H9 (cell line): ENCODE measurements around the gene CDC25C. TPM values are rescaled to one million over a fixed set of nuclear protein-coding genes. Genes with fewer than 3 reads are reported as not detected.

ENCODE experiments used
- DNase-seq: peaks from one replicate; pipeline ENCODE4 v3.0.0-alpha.2; 2017
- H2AFZ ChIP-seq: one replicate; pipeline ENCODE4 v1.6.1; 2013; ENCODE audit warnings: mild to moderate bottlenecking, low read length, control low read depth, moderate library complexity
- H2AK5ac ChIP-seq: 2 replicates; pipeline ENCODE4 v1.6.1; 2013; ENCODE audit warnings: low read length, control low read depth, mixed read lengths; ENCODE audit not compliant: insufficient read length
- H2BK120ac ChIP-seq: one replicate; pipeline ENCODE4 v1.6.1; 2013; ENCODE audit warnings: low read depth, mild to moderate bottlenecking, low read length, control low read depth, inconsistent platforms; ENCODE audit not compliant: poor library complexity, severe bottlenecking
- H2BK12ac ChIP-seq: 2 replicates; pipeline ENCODE4 v1.6.1; 2013; ENCODE audit warnings: low read length, control low read depth, mixed read lengths, low read depth; ENCODE audit not compliant: insufficient read length
- H2BK15ac ChIP-seq: 2 replicates; pipeline ENCODE4 v1.6.1; 2013; ENCODE audit warnings: low read depth, low read length, control low read depth
- H2BK20ac ChIP-seq: one replicate; pipeline ENCODE4 v1.6.1; 2013; ENCODE audit warnings: low read depth, mild to moderate bottlenecking, low read length, control low read depth, inconsistent platforms; ENCODE audit not compliant: poor library complexity, severe bottlenecking
- H2BK5ac ChIP-seq: 2 replicates; pipeline ENCODE4 v1.6.1; 2013; ENCODE audit warnings: low read length, control low read depth, mixed read lengths; ENCODE audit not compliant: insufficient read length
- H3K14ac ChIP-seq: 2 replicates; pipeline ENCODE4 v1.6.1; 2013; ENCODE audit warnings: low read length, control low read depth; ENCODE audit not compliant: insufficient read depth
- H3K18ac ChIP-seq: 2 replicates; pipeline ENCODE4 v1.6.1; 2013; ENCODE audit warnings: low read depth, mild to moderate bottlenecking, mixed read lengths, low read length, control low read depth; ENCODE audit not compliant: insufficient read length
- H3K23ac ChIP-seq: 2 replicates; pipeline ENCODE4 v1.6.1; 2013; ENCODE audit warnings: low read length, control low read depth, mixed read lengths, low read depth; ENCODE audit not compliant: insufficient read length
- H3K23me2 ChIP-seq: 2 replicates; pipeline ENCODE4 v1.6.1; 2013; ENCODE audit warnings: low read depth, mild to moderate bottlenecking, mixed read lengths, low read length, control low read depth; ENCODE audit not compliant: insufficient read length, poor library complexity, severe bottlenecking
- H3K27ac ChIP-seq: 2 replicates; pipeline ENCODE4 v1.5.1; 2013; ENCODE audit warnings: low read length, control low read depth, mixed read lengths, low read depth; ENCODE audit not compliant: insufficient read length
- H3K27me3 ChIP-seq: 2 replicates; pipeline ENCODE4 v1.6.1; 2013; ENCODE audit warnings: low read length, control low read depth, inconsistent platforms; ENCODE audit not compliant: insufficient read depth
- H3K4ac ChIP-seq: 2 replicates; pipeline ENCODE4 v1.6.1; 2013; ENCODE audit warnings: low read depth, mild to moderate bottlenecking, control low read depth, inconsistent platforms, low read length, moderate library complexity
- H3K4me1 ChIP-seq: 2 replicates; pipeline ENCODE4 v1.6.1; 2013; ENCODE audit warnings: low read length, control low read depth, inconsistent platforms; ENCODE audit not compliant: insufficient read depth
- H3K4me2 ChIP-seq: 2 replicates; pipeline ENCODE4 v1.6.1; 2013; ENCODE audit warnings: low read length, control low read depth, mixed read lengths; ENCODE audit not compliant: insufficient read length, insufficient read depth
- H3K56ac ChIP-seq: 2 replicates; pipeline ENCODE4 v1.6.1; 2013; ENCODE audit warnings: low read depth, mild to moderate bottlenecking, mixed read lengths, low read length, control low read depth; ENCODE audit not compliant: insufficient read length
- H3K79me1 ChIP-seq: 2 replicates; pipeline ENCODE4 v1.6.1; 2013; ENCODE audit warnings: low read depth, mild to moderate bottlenecking, moderate library complexity, low read length, control low read depth, inconsistent platforms; ENCODE audit not compliant: insufficient read depth, poor library complexity, severe bottlenecking
- H3K79me2 ChIP-seq: 2 replicates; pipeline ENCODE4 v1.6.1; 2013; ENCODE audit warnings: low read length, control low read depth, inconsistent platforms; ENCODE audit not compliant: insufficient read depth
- H3K9ac ChIP-seq: 2 replicates; pipeline ENCODE4 v1.6.1; 2013; ENCODE audit warnings: low read length, control low read depth, mixed read lengths; ENCODE audit not compliant: insufficient read length; ENCODE audit errors: extremely low read depth
- H3K9me3 ChIP-seq: one replicate; pipeline ENCODE4 v1.6.1; 2013; ENCODE audit warnings: low read depth, low read length, inconsistent platforms; ENCODE audit not compliant: control insufficient read depth
- H3T11ph ChIP-seq: one replicate; pipeline ENCODE4 v1.6.1; 2013; ENCODE audit warnings: mild to moderate bottlenecking, low read length, control low read depth, inconsistent platforms
- H4K20me1 ChIP-seq: one replicate; pipeline ENCODE4 v1.6.1; 2013; ENCODE audit not compliant: control insufficient read depth, insufficient read length, insufficient read depth
- H4K5ac ChIP-seq: 2 replicates; pipeline ENCODE4 v1.6.1; 2013; ENCODE audit warnings: low read depth, mild to moderate bottlenecking, mixed read lengths, low read length, control low read depth; ENCODE audit not compliant: insufficient read length
- H4K8ac ChIP-seq: replicated peaks from 2 replicates; pipeline ENCODE4 v1.6.1; 2013; ENCODE audit warnings: low read length, control low read depth, mixed read lengths, low read depth; ENCODE audit not compliant: insufficient read length
- H4K91ac ChIP-seq: 2 replicates; pipeline ENCODE4 v1.6.1; 2013; ENCODE audit warnings: low read depth, mild to moderate bottlenecking, moderate library complexity, mixed read lengths, low read length, control low read depth; ENCODE audit not compliant: insufficient read length
- H3K27ac Mint-ChIP-seq, 3 experiments: 2 replicates in 2 of 3; 3 replicates in 1 of 3; pipeline ENCODE4 v1.8.0; 2020 to 2021; ENCODE audit warnings: mixed read lengths in 3 of 3, mild to moderate bottlenecking in 1 of 3, moderate library complexity in 1 of 3
- H3K27me3 Mint-ChIP-seq: 2 replicates; pipeline ENCODE4 v1.8.0; 2021; ENCODE audit warnings: low read depth, mild to moderate bottlenecking, moderate library complexity, mixed read lengths
- H3K36me3 Mint-ChIP-seq, 3 experiments: 2 replicates in 2 of 3; 3 replicates in 1 of 3; pipeline ENCODE4 v1.8.0; 2020 to 2021; ENCODE audit warnings: low read depth in 3 of 3, mixed read lengths in 3 of 3; ENCODE audit not compliant: insufficient read depth in 1 of 3
- H3K4me1 Mint-ChIP-seq, 2 experiments: 2 replicates each; pipeline ENCODE4 v1.8.0; 2020; ENCODE audit warnings: mixed read lengths in 2 of 2
- H3K4me3 Mint-ChIP-seq, 2 experiments: 2 replicates in 1 of 2; 3 replicates in 1 of 2; pipeline ENCODE4 v1.8.0; 2020 to 2021; ENCODE audit warnings: mild to moderate bottlenecking in 2 of 2, mixed read lengths in 2 of 2, moderate library complexity in 1 of 2
- H3K9me3 Mint-ChIP-seq, 2 experiments: 2 replicates in 1 of 2; 3 replicates in 1 of 2; pipeline ENCODE4 v1.8.0; 2020; ENCODE audit warnings: mild to moderate bottlenecking in 2 of 2, mixed read lengths in 2 of 2, moderate library complexity in 1 of 2
- CTCF ChIP-seq: fragments of 200-600 bp; sonication (generic); conservative IDR thresholded peaks from 3 replicates; pipeline ENCODE4 v1.8.0; 2021; ENCODE audit warnings: antibody characterized with exemption, mild to moderate bottlenecking
- total RNA-seq: library from RNA; stranded (reverse); gene quantifications from 2 replicates; pipeline ENCODE4 v1.2.1, GENCODE V29; 2021

CDC25C gene
- total RNA-seq, 1 experiment from 2014 or later = 22.8 TPM

- Histone ChIP-seq H2AFZ (no peak overlapping the region), H3K79me2 (no peaks in the 10 kb centered on the region), H4K5ac (no peak overlapping the region), H2BK5ac (no peak overlapping the region), H4K91ac (no peak overlapping the region), H4K8ac (no peak overlapping the region), H3K14ac (no peak overlapping the region), H2BK12ac (no peak overlapping the region), H3T11ph (no peak overlapping the region), H3K4me2 (no peak overlapping the region), H3K79me1 (no peaks in the 10 kb centered on the region), H2BK15ac (no peak overlapping the region), H3K27ac (no peak overlapping the region), H3K4ac (no peak overlapping the region), H2BK20ac (no peak overlapping the region), H3K23me2 (no peaks in the 10 kb centered on the region), H3K56ac (no peak overlapping the region), H4K20me1 (no peaks in the 10 kb centered on the region), H3K18ac (no peak overlapping the region), H3K23ac (no peak overlapping the region), H3K9me3 (no peaks in the 10 kb centered on the region), H3K9ac (no peak overlapping the region), H2AK5ac (no peak overlapping the region), H2BK120ac (no peak overlapping the region), H3K27me3 (no peaks in the 10 kb centered on the region), H3K4me1 (no peaks in the 10 kb centered on the region)
- no peak overlapping the region for H3K27ac Mint-ChIP-seq
- no peak for DNase-seq
- TF ChIP-seq CTCF = no peak
- H3K4me3 Mint-ChIP-seq = no peak overlapping the region
- H3K27me3 Mint-ChIP-seq = peaks cover 7% of the 10 kb centered on the region
- 0 out of 4 replicates have a peak, but pooled peaks cover 0 to 2% of the 10 kb centered on the region in 2 experiments for H3K4me1 Mint-ChIP-seq
- peaks cover 7 to 13% (median 12%) of the 10 kb centered on the region in 3 experiments; a peak in 5 of 7 replicates for H3K36me3 Mint-ChIP-seq
- H3K9me3 Mint-ChIP-seq = no peaks in the 10 kb centered on the region
Observed at GRCh38 chr5:138280915-138281314, 50.7 kb downstream of the CDC25C start.
